ENCODE results near the gene DNAJC7.
"Not testable (repeated sequence)": the region's sequence is repeated elsewhere in the genome, so short reads cannot be mapped to it uniquely, and the experiment has no call there.

Gene DNAJC7

GRCh38 chr17:42012363-42012762, 4.9 kb downstream of the DNAJC7 start:
- not testable (repeated sequence) for DNase-seq (ENCODE audit: low spot score)

GRCh38 chr17:42010898-42011516, 6.2 kb downstream of the DNAJC7 start:
- DNase-seq (ENCODE audit: low spot score), result no peak

GRCh38 chr17:42010266-42010680, 7.0 kb downstream of the DNAJC7 start:
- DNase-seq (ENCODE audit: low spot score), result not testable (repeated sequence)

GRCh38 chr17:42009170-42009569, 8.1 kb downstream of the DNAJC7 start:
- DNase-seq (ENCODE audit: low spot score), result no peak

- no peak for DNase-seq (ENCODE audit: low spot score)
These were observed 12.1 kb downstream of the DNAJC7 start for GRCh38 chr17:42005166-42005565.

- DNase-seq (ENCODE audit: low spot score), result no peak
These were observed 14.4 kb downstream of the DNAJC7 start for GRCh38 chr17:42002792-42003301.

- no peak for DNase-seq (ENCODE audit: low spot score)
These were observed 15.0 kb downstream of the DNAJC7 start for GRCh38 chr17:42002175-42002791.

- no peak for DNase-seq (ENCODE audit: low spot score)
These were observed 15.5 kb downstream of the DNAJC7 start for GRCh38 chr17:42001729-42002128.

GRCh38 chr17:42000413-42001133, 16.7 kb downstream of the DNAJC7 start:
- DNase-seq (ENCODE audit: low spot score), result no peak

- no peak for DNase-seq (ENCODE audit: low spot score)
These were observed 18.7 kb downstream of the DNAJC7 start for GRCh38 chr17:41998497-41998896.

- DNase-seq (ENCODE audit: low spot score), result no peak
These were observed 20.4 kb downstream of the DNAJC7 start for GRCh38 chr17:41996855-41997164.

GRCh38 chr17:41992576-41992975, 24.7 kb downstream of the DNAJC7 start:
- DNase-seq (ENCODE audit: low spot score), result no peak

GRCh38 chr17:41989702-41990419, 27.4 kb downstream of the DNAJC7 start:
- DNase-seq (ENCODE audit: low spot score), result no peak

GRCh38 chr17:41988418-41988817, 28.8 kb downstream of the DNAJC7 start:
- no peak for DNase-seq (ENCODE audit: low spot score)

- DNase-seq (ENCODE audit: low spot score), result no peak
These were observed 29.6 kb downstream of the DNAJC7 start for GRCh38 chr17:41987642-41988041.

GRCh38 chr17:41986634-41987033, 30.6 kb downstream of the DNAJC7 start:
- no peak for DNase-seq (ENCODE audit: low spot score)

- DNase-seq (ENCODE audit: low spot score), result no peak
These were observed 31.3 kb downstream of the DNAJC7 start for GRCh38 chr17:41985919-41986318.

- DNase-seq (ENCODE audit: low spot score), result no peak
These were observed 32.8 kb downstream of the DNAJC7 start for GRCh38 chr17:41984454-41984853.

- DNase-seq (ENCODE audit: low spot score), result no peak
These were observed 35.0 kb downstream of the DNAJC7 start for GRCh38 chr17:41982026-41982760.

GRCh38 chr17:41977991-41978390, 39.2 kb downstream of the DNAJC7 start:
- DNase-seq (ENCODE audit: low spot score), result no peak

GRCh38 chr17:41976142-41976768, 41.0 kb downstream of the DNAJC7 start:
- DNase-seq (ENCODE audit: low spot score), result no peak
